Skeletal muscle tissue (tissue), 4 donors: ENCODE results near the gene KLF13. TPM values are rescaled to one million over a fixed set of nuclear protein-coding genes. Genes with fewer than 3 reads are reported as not detected.

ENCODE experiments used
- H3K27ac ChIP-seq: one replicate; pipeline ENCODE4 v1.7.0; 2013; ENCODE audit warnings: mild to moderate bottlenecking, low read depth, low read length, inconsistent platforms
- H3K27me3 ChIP-seq, 3 donors: one replicate each; pipeline ENCODE4 v1.7.0; 2013; ENCODE audit warnings: low read length in 3 of 3; ENCODE audit not compliant: control insufficient read depth in 3 of 3, insufficient read depth in 3 of 3
- H3K36me3 ChIP-seq, 3 donors: one replicate each; pipeline ENCODE4 v1.7.0; 2013; ENCODE audit warnings: low read length in 3 of 3; ENCODE audit not compliant: control insufficient read depth in 3 of 3, insufficient read depth in 3 of 3
- H3K4me1 ChIP-seq, 3 donors: one replicate each; pipeline ENCODE4 v1.7.0; 2013; ENCODE audit warnings: low read length in 3 of 3, mild to moderate bottlenecking in 3 of 3; ENCODE audit not compliant: control insufficient read depth in 3 of 3, insufficient read depth in 3 of 3
- H3K4me3 ChIP-seq, 3 donors: one replicate each; pipeline ENCODE4 v1.7.0; 2013; ENCODE audit warnings: low read length in 3 of 3
- H3K9ac ChIP-seq, 3 donors: one replicate each; pipeline ENCODE4 v1.7.0; 2013; ENCODE audit warnings: low read length in 3 of 3, mild to moderate bottlenecking in 3 of 3, moderate library complexity in 2 of 3, low read depth in 1 of 3
- H3K9me3 ChIP-seq, 3 donors: one replicate each; pipeline ENCODE4 v1.7.0; 2013; ENCODE audit warnings: low read length in 3 of 3; ENCODE audit not compliant: control insufficient read depth in 3 of 3
- total RNA-seq: library from RNA; depleted of rRNA; stranded (reverse); fragments of >200 nt; gene quantifications from one replicate; pipeline ENCODE4 v1.2.3, GENCODE V29; 2014
- donor health status: Osteomylitis.

Gene KLF13
- total RNA-seq, 1 donor from 2014 or later = 20.4 TPM

GRCh38 chr15:31412824-31413223 is 86.2 kb downstream of the KLF13 start:
- Histone ChIP-seq H3K9me3 (no peaks in the 10 kb centered on the region), H3K27me3 (no peaks in the 10 kb centered on the region)

GRCh38 chr15:31415201-31415600 is 88.6 kb downstream of the KLF13 start:
- H3K9me3 ChIP-seq = peaks cover 0 to 3% (median 0%) of the 10 kb centered on the region in 3 donors
- no peak overlapping the region for H3K4me3 ChIP-seq
- no peaks in the 10 kb centered on the region for H3K4me1 ChIP-seq
- H3K36me3 ChIP-seq = no peaks in the 10 kb centered on the region
- no peak overlapping the region for H3K27ac ChIP-seq
- no peaks in the 10 kb centered on the region for H3K27me3 ChIP-seq
- no peak overlapping the region for H3K9ac ChIP-seq

More at GRCh38 chr15:31412824-31413223, 86.2 kb downstream of the KLF13 start:
- no peak overlapping the region for H3K27ac ChIP-seq
- H3K9ac ChIP-seq = no peak overlapping the region
- no peaks in the 10 kb centered on the region for H3K4me1 ChIP-seq
- H3K4me3 ChIP-seq = no peak overlapping the region
- H3K36me3 ChIP-seq = no peaks in the 10 kb centered on the region

- no peak overlapping the region for H3K4me3 ChIP-seq
- H3K36me3 ChIP-seq = no peaks in the 10 kb centered on the region
- H3K9me3 ChIP-seq = peaks cover 0 to 3% (median 0%) of the 10 kb centered on the region in 3 donors
- H3K27ac ChIP-seq = no peak overlapping the region
- H3K4me1 ChIP-seq = no peaks in the 10 kb centered on the region
- H3K27me3 ChIP-seq = no peaks in the 10 kb centered on the region
- no peak overlapping the region for H3K9ac ChIP-seq
These were observed 93.2 kb downstream of the KLF13 start for GRCh38 chr15:31419820-31420219.

GRCh38 chr15:31427411-31427810 is 100.8 kb downstream of the KLF13 start:
- Histone ChIP-seq H3K27ac (no peak overlapping the region), H3K4me3 (no peak overlapping the region), H3K9me3 (no peaks in the 10 kb centered on the region), H3K36me3 (no peaks in the 10 kb centered on the region), H3K9ac (no peak overlapping the region), H3K27me3 (no peaks in the 10 kb centered on the region), H3K4me1 (no peaks in the 10 kb centered on the region)

Other genes starting within 250 kb of the KLF13 start
- not detected for gene TRPM1, start 225.1 kb upstream of the KLF13 start, total RNA-seq